Measurements from ENCODE around the gene AMMECR1L.
"Not testable (repeated sequence)": the region's sequence is repeated elsewhere in the genome, so short reads cannot be mapped to it uniquely, and the experiment has no call there.

The AMMECR1L gene

GRCh38 chr2:127885780-127886592 lies at the start of gene AMMECR1L:
Gene AMMECR1L, minus strand, starts transcription at chr2:127885956. Its CDS starts 11,722 bp downstream, at chr2:127874234.
- H3K27ac Mint-ChIP-seq = peak within 1 kb of the TSS; percentile 72
- H3K4me3 Mint-ChIP-seq = peak within 1 kb of the TSS; percentile 95
- not testable (repeated sequence) for H3K9me3 Mint-ChIP-seq (ENCODE audit: low read depth); H3K36me3 Mint-ChIP-seq; H3K27me3 Mint-ChIP-seq
- H3K4me1 Mint-ChIP-seq (ENCODE audit: low read depth) = peaks cover 57% of the 10 kb centered on the region

GRCh38 chr2:127935337-127935736 lies 49.6 kb upstream of the AMMECR1L start:
- H3K9me3 Mint-ChIP-seq (ENCODE audit: low read depth) = no peaks in the 10 kb centered on the region
- no peaks in the 10 kb centered on the region for H3K36me3 Mint-ChIP-seq
- H3K4me3 Mint-ChIP-seq = no peak overlapping the region
- H3K27me3 Mint-ChIP-seq = no peaks in the 10 kb centered on the region
- H3K27ac Mint-ChIP-seq = no peak overlapping the region
- no peaks in the 10 kb centered on the region for H3K4me1 Mint-ChIP-seq (ENCODE audit: low read depth)

- H3K27ac Mint-ChIP-seq = no peak overlapping the region
- H3K4me1 Mint-ChIP-seq (ENCODE audit: low read depth) = no peaks in the 10 kb centered on the region
- no peak overlapping the region for H3K4me3 Mint-ChIP-seq
- H3K27me3 Mint-ChIP-seq = no peaks in the 10 kb centered on the region
- no peaks in the 10 kb centered on the region for H3K9me3 Mint-ChIP-seq (ENCODE audit: low read depth)
- no peaks in the 10 kb centered on the region for H3K36me3 Mint-ChIP-seq
These were observed 46.6 kb upstream of the AMMECR1L start for GRCh38 chr2:127932199-127932876.

GRCh38 chr2:127929449-127929848 lies 43.7 kb upstream of the AMMECR1L start:
- H3K4me1 Mint-ChIP-seq (ENCODE audit: low read depth) = no peaks in the 10 kb centered on the region
- H3K27ac Mint-ChIP-seq = no peak overlapping the region
- H3K4me3 Mint-ChIP-seq = no peak overlapping the region
- H3K36me3 Mint-ChIP-seq = no peaks in the 10 kb centered on the region
- H3K27me3 Mint-ChIP-seq = no peaks in the 10 kb centered on the region
- H3K9me3 Mint-ChIP-seq (ENCODE audit: low read depth) = no peaks in the 10 kb centered on the region

- Mint-ChIP-seq H3K27ac (no peak overlapping the region), H3K4me1 (ENCODE audit: low read depth) (no peaks in the 10 kb centered on the region), H3K36me3 (no peaks in the 10 kb centered on the region), H3K4me3 (no peak overlapping the region), H3K27me3 (no peaks in the 10 kb centered on the region), H3K9me3 (ENCODE audit: low read depth) (no peaks in the 10 kb centered on the region)
These were observed 41.6 kb upstream of the AMMECR1L start for GRCh38 chr2:127927384-127927783.

- Mint-ChIP-seq H3K4me1 (ENCODE audit: low read depth) (no peaks in the 10 kb centered on the region), H3K36me3 (no peaks in the 10 kb centered on the region), H3K27me3 (no peaks in the 10 kb centered on the region), H3K4me3 (no peak overlapping the region), H3K27ac (no peak overlapping the region), H3K9me3 (ENCODE audit: low read depth) (no peaks in the 10 kb centered on the region)
These were observed 32.2 kb upstream of the AMMECR1L start for GRCh38 chr2:127917916-127918315.

- Mint-ChIP-seq H3K9me3 (ENCODE audit: low read depth) (no peaks in the 10 kb centered on the region), H3K36me3 (no peaks in the 10 kb centered on the region), H3K27me3 (no peaks in the 10 kb centered on the region), H3K4me3 (no peak overlapping the region), H3K27ac (no peak overlapping the region), H3K4me1 (ENCODE audit: low read depth) (no peaks in the 10 kb centered on the region)
These were observed 28.2 kb upstream of the AMMECR1L start for GRCh38 chr2:127913808-127914457.

- H3K36me3 Mint-ChIP-seq = no peaks in the 10 kb centered on the region
- H3K27ac Mint-ChIP-seq = no peak overlapping the region
- H3K27me3 Mint-ChIP-seq = no peaks in the 10 kb centered on the region
- H3K4me3 Mint-ChIP-seq = no peak overlapping the region
- H3K4me1 Mint-ChIP-seq (ENCODE audit: low read depth) = no peaks in the 10 kb centered on the region
- H3K9me3 Mint-ChIP-seq (ENCODE audit: low read depth) = no peaks in the 10 kb centered on the region
These were observed 26.0 kb upstream of the AMMECR1L start for GRCh38 chr2:127911737-127912136.

GRCh38 chr2:127910415-127910814 lies 24.7 kb upstream of the AMMECR1L start:
- Mint-ChIP-seq H3K4me3 (no peak overlapping the region), H3K9me3 (ENCODE audit: low read depth) (no peaks in the 10 kb centered on the region), H3K27me3 (peaks cover 2% of the 10 kb centered on the region), H3K27ac (no peak overlapping the region), H3K36me3 (no peaks in the 10 kb centered on the region), H3K4me1 (ENCODE audit: low read depth) (no peaks in the 10 kb centered on the region)

GRCh38 chr2:127909019-127909418 lies 23.3 kb upstream of the AMMECR1L start:
- H3K27me3 Mint-ChIP-seq = peaks cover 4% of the 10 kb centered on the region
- H3K4me1 Mint-ChIP-seq (ENCODE audit: low read depth) = no peaks in the 10 kb centered on the region
- no peak overlapping the region for H3K4me3 Mint-ChIP-seq
- no peak overlapping the region for H3K27ac Mint-ChIP-seq
- no peaks in the 10 kb centered on the region for H3K9me3 Mint-ChIP-seq (ENCODE audit: low read depth)
- no peaks in the 10 kb centered on the region for H3K36me3 Mint-ChIP-seq

- H3K4me3 Mint-ChIP-seq; H3K27ac Mint-ChIP-seq; H3K36me3 Mint-ChIP-seq; H3K9me3 Mint-ChIP-seq (ENCODE audit: low read depth); H3K27me3 Mint-ChIP-seq; H3K4me1 Mint-ChIP-seq (ENCODE audit: low read depth): not testable (repeated sequence)
These were observed 22.1 kb upstream of the AMMECR1L start for GRCh38 chr2:127907733-127908400.

GRCh38 chr2:127906206-127906926 lies 20.6 kb upstream of the AMMECR1L start:
- no peak overlapping the region for H3K27ac Mint-ChIP-seq
- no peaks in the 10 kb centered on the region for H3K36me3 Mint-ChIP-seq
- H3K4me1 Mint-ChIP-seq (ENCODE audit: low read depth) = no peaks in the 10 kb centered on the region
- no peaks in the 10 kb centered on the region for H3K9me3 Mint-ChIP-seq (ENCODE audit: low read depth)
- H3K4me3 Mint-ChIP-seq = no peak overlapping the region
- H3K27me3 Mint-ChIP-seq = peaks cover 4% of the 10 kb centered on the region

- Mint-ChIP-seq H3K27ac (no peak overlapping the region), H3K4me1 (ENCODE audit: low read depth) (no peaks in the 10 kb centered on the region), H3K27me3 (peaks cover 4% of the 10 kb centered on the region), H3K9me3 (ENCODE audit: low read depth) (no peaks in the 10 kb centered on the region), H3K4me3 (no peak overlapping the region), H3K36me3 (no peaks in the 10 kb centered on the region)
These were observed 15.7 kb upstream of the AMMECR1L start for GRCh38 chr2:127901339-127902056.
